ENCODE data around the gene AJUBA.
A peak's percentile ranks its signal among the peaks of the same experiment; 100 is the strongest.

The AJUBA gene

DNA sequence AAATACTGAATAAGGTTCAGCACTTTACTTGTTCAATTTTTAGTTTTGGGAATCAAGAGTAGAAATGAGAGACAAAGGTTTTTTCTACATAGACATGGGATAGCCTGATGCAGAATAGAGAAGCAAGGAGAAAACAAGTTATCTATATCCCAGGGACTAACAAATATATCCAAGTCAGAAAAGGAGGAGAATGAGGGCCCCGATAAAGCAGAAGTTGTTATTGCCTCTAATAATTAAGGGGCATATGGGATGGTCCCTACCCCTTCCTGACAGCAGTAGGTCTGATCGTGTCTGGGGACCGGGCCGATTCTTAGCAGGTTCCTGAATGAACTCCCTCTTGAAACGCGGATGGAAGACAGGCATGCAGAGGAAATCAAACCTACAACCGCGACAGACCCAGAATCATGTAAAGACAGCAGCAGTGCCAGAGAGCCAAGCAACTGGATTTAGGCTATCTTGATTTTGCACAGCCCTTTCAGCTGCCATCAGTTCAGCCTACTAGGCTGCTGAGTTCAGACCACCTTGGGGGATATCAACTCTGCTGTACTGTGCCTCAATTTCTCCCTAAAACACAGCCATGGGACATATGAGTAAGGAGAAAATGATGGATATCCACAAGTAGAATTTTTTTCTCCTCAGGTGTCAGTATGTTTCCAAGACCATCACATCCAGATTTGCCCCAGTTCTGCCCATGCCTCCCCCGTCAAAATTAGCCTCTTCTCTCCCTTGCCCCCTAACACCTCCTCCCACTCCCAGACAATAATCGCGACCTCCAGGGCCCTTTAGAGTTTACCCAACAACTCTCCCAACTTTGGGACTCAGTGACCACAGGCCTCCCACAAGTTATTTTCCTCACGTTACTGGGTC lies 53.9 kb downstream of the AJUBA start:
- Histone ChIP-seq H3K27me3 (ENCODE audit: insufficient read depth, low read length, poor library complexity, severe bottlenecking) (no peaks in the 10 kb centered on the region), H3K9me3 (ENCODE audit: insufficient read depth, low read depth, low read length) (no peaks in the 10 kb centered on the region), H3K9ac (ENCODE audit: low read depth, low read length, poor library complexity, severe bottlenecking) (peak overlapping the region; percentile 86), H3K9me2 (replicated peaks; ENCODE audit: low read depth, low read length) (no peaks in the 10 kb centered on the region), H3K79me2 (ENCODE audit: insufficient read depth, low read length) (peaks cover 34% of the 10 kb centered on the region), H3F3A (ENCODE audit: low read depth) (no peaks in the 10 kb centered on the region), H3K4me3 (ENCODE audit: low read length, poor library complexity, severe bottlenecking) (peak overlapping the region; percentile 90), H3K36me3 (ENCODE audit: insufficient read depth, low read length) (peaks cover 14% of the 10 kb centered on the region; the same call in 1 of the 2 replicates), H3K4me1 (ENCODE audit: insufficient read depth, low read length, poor library complexity, severe bottlenecking) (peaks cover 11% of the 10 kb centered on the region), H2AFZ (ENCODE audit: low read length) (peak overlapping the region; percentile 86), H3K4me2 (ENCODE audit: low read depth, low read length, poor library complexity, severe bottlenecking) (peak overlapping the region; percentile 92), H4K20me1 (ENCODE audit: insufficient read depth, low read length, poor library complexity, severe bottlenecking) (no peaks in the 10 kb centered on the region)
- no peak for TF ChIP-seq EZH2phosphoT487 (IDR thresholded peaks at IDR 0.05; ENCODE audit: borderline replicate concordance)

DNA sequence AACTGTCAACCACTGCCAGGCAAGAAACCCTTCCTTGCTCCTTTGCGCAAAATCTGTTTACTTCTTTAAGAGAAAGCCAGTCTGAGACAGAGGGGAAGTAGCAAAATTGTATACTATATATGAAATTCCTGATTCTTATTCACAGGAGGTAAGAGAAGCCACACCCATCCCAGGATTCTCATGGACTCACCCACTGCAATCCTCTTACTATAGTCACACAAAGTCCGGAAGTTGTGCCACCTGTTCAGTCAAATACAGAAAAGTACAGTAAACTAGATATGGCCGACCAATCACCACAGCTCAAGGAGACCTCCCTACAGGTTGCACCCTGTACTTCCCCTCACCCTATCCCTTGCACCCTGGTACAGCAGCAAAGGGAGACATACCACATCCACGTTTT lies 56.0 kb downstream of the AJUBA start:
- Histone ChIP-seq H3K9me3 (ENCODE audit: insufficient read depth, low read depth, low read length) (no peaks in the 10 kb centered on the region), H4K20me1 (ENCODE audit: insufficient read depth, low read length, poor library complexity, severe bottlenecking) (no peaks in the 10 kb centered on the region), H3K9ac (ENCODE audit: low read depth, low read length, poor library complexity, severe bottlenecking) (no peak overlapping the region), H3K9me2 (replicated peaks; ENCODE audit: low read depth, low read length) (no peaks in the 10 kb centered on the region), H3K4me1 (ENCODE audit: insufficient read depth, low read length, poor library complexity, severe bottlenecking) (peaks cover 11% of the 10 kb centered on the region), H3K4me3 (ENCODE audit: low read length, poor library complexity, severe bottlenecking) (peak overlapping the region; percentile 12), H3K27me3 (ENCODE audit: insufficient read depth, low read length, poor library complexity, severe bottlenecking) (no peaks in the 10 kb centered on the region), H3K4me2 (ENCODE audit: low read depth, low read length, poor library complexity, severe bottlenecking) (peak overlapping the region; percentile 92), H2AFZ (ENCODE audit: low read length) (no peak overlapping the region), H3K36me3 (ENCODE audit: insufficient read depth, low read length) (peaks cover 28% of the 10 kb centered on the region; the same call in 1 of the 2 replicates), H3K79me2 (ENCODE audit: insufficient read depth, low read length) (peaks cover 34% of the 10 kb centered on the region), H3F3A (ENCODE audit: low read depth) (no peaks in the 10 kb centered on the region)
- TF ChIP-seq EZH2phosphoT487 (IDR thresholded peaks at IDR 0.05; ENCODE audit: borderline replicate concordance) = no peak
- TF ChIP-seq, protein P1, sequence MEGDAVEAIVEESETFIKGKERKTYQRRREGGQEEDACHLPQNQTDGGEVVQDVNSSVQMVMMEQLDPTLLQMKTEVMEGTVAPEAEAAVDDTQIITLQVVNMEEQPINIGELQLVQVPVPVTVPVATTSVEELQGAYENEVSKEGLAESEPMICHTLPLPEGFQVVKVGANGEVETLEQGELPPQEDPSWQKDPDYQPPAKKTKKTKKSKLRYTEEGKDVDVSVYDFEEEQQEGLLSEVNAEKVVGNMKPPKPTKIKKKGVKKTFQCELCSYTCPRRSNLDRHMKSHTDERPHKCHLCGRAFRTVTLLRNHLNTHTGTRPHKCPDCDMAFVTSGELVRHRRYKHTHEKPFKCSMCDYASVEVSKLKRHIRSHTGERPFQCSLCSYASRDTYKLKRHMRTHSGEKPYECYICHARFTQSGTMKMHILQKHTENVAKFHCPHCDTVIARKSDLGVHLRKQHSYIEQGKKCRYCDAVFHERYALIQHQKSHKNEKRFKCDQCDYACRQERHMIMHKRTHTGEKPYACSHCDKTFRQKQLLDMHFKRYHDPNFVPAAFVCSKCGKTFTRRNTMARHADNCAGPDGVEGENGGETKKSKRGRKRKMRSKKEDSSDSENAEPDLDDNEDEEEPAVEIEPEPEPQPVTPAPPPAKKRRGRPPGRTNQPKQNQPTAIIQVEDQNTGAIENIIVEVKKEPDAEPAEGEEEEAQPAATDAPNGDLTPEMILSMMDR (conservative IDR thresholded peaks at IDR 0.05; ENCODE audit: low read length) = no peak

DNA sequence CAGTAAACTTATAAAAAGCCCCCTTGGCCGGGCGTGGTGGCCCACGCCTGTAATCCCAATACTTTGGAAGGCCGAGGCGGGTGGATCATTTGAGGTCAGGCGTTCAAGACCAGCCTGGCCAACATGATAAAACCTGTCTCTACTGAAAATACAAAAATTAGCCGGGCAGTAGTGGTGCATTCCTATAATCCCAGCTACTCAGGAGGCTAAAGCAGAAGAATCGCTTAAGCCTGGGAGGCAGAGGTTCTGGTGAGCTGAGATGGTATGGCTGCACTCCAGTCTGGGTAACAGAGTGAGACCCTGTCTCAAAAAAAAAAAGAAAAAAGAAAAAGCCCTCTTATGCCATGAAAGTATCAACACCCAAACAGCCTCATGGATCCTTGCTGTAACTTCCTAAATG lies 56.8 kb downstream of the AJUBA start:
- Histone ChIP-seq H3K4me2 (ENCODE audit: low read depth, low read length, poor library complexity, severe bottlenecking) (peak overlapping the region; percentile 92), H3K27me3 (ENCODE audit: insufficient read depth, low read length, poor library complexity, severe bottlenecking) (no peaks in the 10 kb centered on the region), H4K20me1 (ENCODE audit: insufficient read depth, low read length, poor library complexity, severe bottlenecking) (no peaks in the 10 kb centered on the region), H3K9me3 (ENCODE audit: insufficient read depth, low read depth, low read length) (no peaks in the 10 kb centered on the region), H3F3A (ENCODE audit: low read depth) (no peaks in the 10 kb centered on the region), H3K4me3 (ENCODE audit: low read length, poor library complexity, severe bottlenecking) (no peak overlapping the region), H3K79me2 (ENCODE audit: insufficient read depth, low read length) (peaks cover 34% of the 10 kb centered on the region), H3K36me3 (ENCODE audit: insufficient read depth, low read length) (peaks cover 33% of the 10 kb centered on the region; the same call in 1 of the 2 replicates), H3K4me1 (ENCODE audit: insufficient read depth, low read length, poor library complexity, severe bottlenecking) (peaks cover 11% of the 10 kb centered on the region), H3K9ac (ENCODE audit: low read depth, low read length, poor library complexity, severe bottlenecking) (peak overlapping the region; percentile 24), H2AFZ (ENCODE audit: low read length) (no peak overlapping the region), H3K9me2 (replicated peaks; ENCODE audit: low read depth, low read length) (no peaks in the 10 kb centered on the region)
- TF ChIP-seq EZH2phosphoT487 (IDR thresholded peaks at IDR 0.05; ENCODE audit: borderline replicate concordance) = no peak
- TF ChIP-seq, protein P1 (conservative IDR thresholded peaks at IDR 0.05; ENCODE audit: low read length) = no peak
